Measurements from ENCODE around the gene PCDHGB1.

Gene PCDHGB1

DNA sequence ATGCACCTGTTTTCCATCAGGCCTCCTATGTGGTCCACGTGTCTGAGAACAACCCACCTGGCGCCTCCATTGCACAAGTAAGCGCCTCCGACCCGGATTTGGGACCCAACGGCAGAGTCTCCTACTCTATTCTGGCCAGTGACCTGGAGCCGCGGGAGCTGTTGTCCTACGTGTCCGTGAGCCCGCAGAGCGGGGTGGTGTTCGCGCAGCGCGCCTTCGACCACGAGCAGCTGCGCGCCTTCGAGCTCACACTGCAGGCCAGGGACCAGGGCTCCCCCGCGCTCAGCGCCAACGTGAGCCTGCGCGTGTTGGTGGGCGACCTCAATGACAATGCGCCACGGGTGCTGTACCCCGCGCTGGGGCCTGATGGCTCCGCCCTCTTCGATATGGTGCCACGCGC lies 1.7 kb downstream of the PCDHGB1 start:
- no peak overlapping the region for H2AK5ac ChIP-seq (ENCODE audit: low read length)
- H4K12ac ChIP-seq (ENCODE audit: low read depth, low read length), result no peak overlapping the region
- H2BK5ac ChIP-seq (ENCODE audit: low read depth, low read length, poor library complexity), result no peak overlapping the region
- no peak overlapping the region for H3K9ac ChIP-seq (ENCODE audit: low read length)
- no peak overlapping the region for H3K4me2 ChIP-seq (ENCODE audit: low read length)
- no peak overlapping the region for H4K91ac ChIP-seq (ENCODE audit: low read depth, low read length)
- H2BK120ac ChIP-seq (ENCODE audit: insufficient read depth, low read length, poor library complexity), result no peak overlapping the region
- WGBS (ENCODE audit: extremely low coverage, insufficient coverage, insufficient read length), result no CpG with 5 or more reads among the region's 36 CpGs
- no peak for DNase-seq
- H3K79me1 ChIP-seq (ENCODE audit: low read length), result no peaks in the 10 kb centered on the region
- H3K9me3 ChIP-seq (ENCODE audit: insufficient read depth, low read depth, low read length), result peaks cover 23% of the 10 kb centered on the region
- no peak overlapping the region for H4K8ac ChIP-seq (ENCODE audit: low read depth, low read length)
- H3K4me1 ChIP-seq (ENCODE audit: control insufficient read depth in 1 of 2, insufficient read depth in 2 of 2, low read length in 2 of 2), result no peaks in the 10 kb centered on the region
- peaks cover 0 to 4% of the 10 kb centered on the region in 2 experiments for H3K36me3 ChIP-seq (ENCODE audit: control insufficient read depth in 1 of 2, insufficient read depth in 2 of 2, low read length in 2 of 2)
- no peak overlapping the region for H3K4me3 ChIP-seq (ENCODE audit: low read depth, low read length)
- H3K79me2 ChIP-seq (ENCODE audit: control insufficient read depth, insufficient read depth, low read length, poor library complexity), result no peaks in the 10 kb centered on the region
- no peaks in the 10 kb centered on the region for H3K27me3 ChIP-seq (ENCODE audit: insufficient read depth, low read length)
- H3K27ac ChIP-seq (ENCODE audit: low read depth, low read length), result no peak overlapping the region
- no peak overlapping the region for H3K18ac ChIP-seq (ENCODE audit: low read length)
- no peak overlapping the region for H3K4ac ChIP-seq (ENCODE audit: low read depth, low read length)
- no peak overlapping the region for H3K23ac ChIP-seq (ENCODE audit: low read length)
- no peak overlapping the region for H3K14ac ChIP-seq (ENCODE audit: low read length)
- no peak overlapping the region for H2BK12ac ChIP-seq (ENCODE audit: low read length)
- no peak overlapping the region for H2AFZ ChIP-seq (ENCODE audit: insufficient read depth, low read length, poor library complexity)

DNA sequence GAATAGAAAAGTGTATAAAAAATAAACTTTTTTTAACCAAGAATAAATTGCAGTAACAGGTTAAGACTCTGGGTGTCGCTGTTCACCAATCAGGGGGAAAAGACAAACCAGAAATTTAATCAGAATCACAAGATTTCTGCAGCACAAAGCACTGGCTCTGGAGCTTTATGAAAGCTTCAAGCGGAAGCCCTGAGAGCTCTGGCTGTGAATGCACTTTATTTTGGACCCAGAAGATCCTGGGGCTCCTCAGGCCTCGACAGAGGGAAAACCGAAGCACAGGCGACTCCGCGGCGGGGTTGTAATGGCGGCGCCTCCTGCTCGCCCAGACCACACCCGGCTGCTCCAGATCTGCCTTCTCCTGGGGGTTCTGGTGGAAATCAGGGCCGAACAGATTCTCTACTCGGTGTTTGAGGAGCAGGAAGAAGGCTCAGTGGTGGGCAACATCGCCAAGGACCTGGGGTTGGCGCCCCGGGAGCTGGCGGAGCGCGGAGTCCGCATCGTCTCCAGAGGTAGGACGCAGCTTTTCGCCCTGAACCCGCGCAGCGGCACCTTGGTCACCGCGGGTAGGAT lies 5.1 kb downstream of the PCDHGB1 start, which contains the start of gene PCDHGA4:
PCDHGA4 (plus strand) TSS at position 122 of the 570 bp plus-strand sequence; CDS start at position 209, 87 bp downstream.
- H4K91ac ChIP-seq (ENCODE audit: low read depth, low read length), result no peak within 1 kb of the TSS
- H2AFZ ChIP-seq (ENCODE audit: insufficient read depth, low read length, poor library complexity), result no peak within 1 kb of the TSS
- no peak within 1 kb of the TSS for H3K27ac ChIP-seq (ENCODE audit: low read depth, low read length)
- H2BK5ac ChIP-seq (ENCODE audit: low read depth, low read length, poor library complexity), result no peak within 1 kb of the TSS
- H2AK5ac ChIP-seq (ENCODE audit: low read length), result no peak within 1 kb of the TSS
- no peaks in the 10 kb centered on the region for H3K27me3 ChIP-seq (ENCODE audit: insufficient read depth, low read length)
- H3K14ac ChIP-seq (ENCODE audit: low read length), result no peak within 1 kb of the TSS
- H3K4ac ChIP-seq (ENCODE audit: low read depth, low read length), result no peak within 1 kb of the TSS
- H3K4me3 ChIP-seq (ENCODE audit: low read depth, low read length), result no peak within 1 kb of the TSS
- H3K23ac ChIP-seq (ENCODE audit: low read length), result no peak within 1 kb of the TSS
- H3K4me2 ChIP-seq (ENCODE audit: low read length), result no peak within 1 kb of the TSS
- H4K8ac ChIP-seq (ENCODE audit: low read depth, low read length), result no peak within 1 kb of the TSS
- no peak within 1 kb of the TSS for H3K18ac ChIP-seq (ENCODE audit: low read length)
- no peaks in the 10 kb centered on the region for H3K79me1 ChIP-seq (ENCODE audit: low read length)
- no peak for DNase-seq
- WGBS (ENCODE audit: extremely low coverage, insufficient coverage, insufficient read length), result no CpG with 5 or more reads among the region's 29 CpGs
- H2BK120ac ChIP-seq (ENCODE audit: insufficient read depth, low read length, poor library complexity), result no peak within 1 kb of the TSS
- H3K36me3 ChIP-seq (ENCODE audit: control insufficient read depth in 1 of 2, insufficient read depth in 2 of 2, low read length in 2 of 2), result peaks cover 0 to 4% of the 10 kb centered on the region in 2 experiments
- H3K9me3 ChIP-seq (ENCODE audit: insufficient read depth, low read depth, low read length), result peaks cover 32% of the 10 kb centered on the region
- no peak within 1 kb of the TSS for H4K12ac ChIP-seq (ENCODE audit: low read depth, low read length)
- no peak within 1 kb of the TSS for H2BK12ac ChIP-seq (ENCODE audit: low read length)
- H3K4me1 ChIP-seq (ENCODE audit: control insufficient read depth in 1 of 2, insufficient read depth in 2 of 2, low read length in 2 of 2), result no peaks in the 10 kb centered on the region
- no peaks in the 10 kb centered on the region for H3K79me2 ChIP-seq (ENCODE audit: control insufficient read depth, insufficient read depth, low read length, poor library complexity)
- no peak within 1 kb of the TSS for H3K9ac ChIP-seq (ENCODE audit: low read length)

GRCh38 chr5:141355641-141356040 lies 5.7 kb downstream of the PCDHGB1 start:
- H3K18ac ChIP-seq (ENCODE audit: low read length), result no peak overlapping the region
- no peaks in the 10 kb centered on the region for H3K4me1 ChIP-seq (ENCODE audit: control insufficient read depth in 1 of 2, insufficient read depth in 2 of 2, low read length in 2 of 2)
- H2AK5ac ChIP-seq (ENCODE audit: low read length), result no peak overlapping the region
- H4K12ac ChIP-seq (ENCODE audit: low read depth, low read length), result no peak overlapping the region
- no peak overlapping the region for H2BK5ac ChIP-seq (ENCODE audit: low read depth, low read length, poor library complexity)
- H3K27ac ChIP-seq (ENCODE audit: low read depth, low read length), result no peak overlapping the region
- H3K79me2 ChIP-seq (ENCODE audit: control insufficient read depth, insufficient read depth, low read length, poor library complexity), result no peaks in the 10 kb centered on the region
- H3K4me3 ChIP-seq (ENCODE audit: low read depth, low read length), result no peak overlapping the region
- no CpG with 5 or more reads among the region's 24 CpGs for WGBS (ENCODE audit: extremely low coverage, insufficient coverage, insufficient read length)
- H3K4ac ChIP-seq (ENCODE audit: low read depth, low read length), result no peak overlapping the region
- H3K9me3 ChIP-seq (ENCODE audit: insufficient read depth, low read depth, low read length), result peaks cover 35% of the 10 kb centered on the region
- no peak overlapping the region for H3K9ac ChIP-seq (ENCODE audit: low read length)
- H3K36me3 ChIP-seq (ENCODE audit: control insufficient read depth in 1 of 2, insufficient read depth in 2 of 2, low read length in 2 of 2), result peaks cover 0 to 3% of the 10 kb centered on the region in 2 experiments
- H3K79me1 ChIP-seq (ENCODE audit: low read length), result no peaks in the 10 kb centered on the region
- no peak overlapping the region for H2BK12ac ChIP-seq (ENCODE audit: low read length)
- DNase-seq, result no peak
- no peak overlapping the region for H4K91ac ChIP-seq (ENCODE audit: low read depth, low read length)
- H3K14ac ChIP-seq (ENCODE audit: low read length), result no peak overlapping the region
- no peak overlapping the region for H3K4me2 ChIP-seq (ENCODE audit: low read length)
- H2AFZ ChIP-seq (ENCODE audit: insufficient read depth, low read length, poor library complexity), result no peak overlapping the region
- H2BK120ac ChIP-seq (ENCODE audit: insufficient read depth, low read length, poor library complexity), result no peak overlapping the region
- no peaks in the 10 kb centered on the region for H3K27me3 ChIP-seq (ENCODE audit: insufficient read depth, low read length)
- no peak overlapping the region for H4K8ac ChIP-seq (ENCODE audit: low read depth, low read length)
- no peak overlapping the region for H3K23ac ChIP-seq (ENCODE audit: low read length)

- H3K23ac ChIP-seq (ENCODE audit: low read length), result no peak overlapping the region
- H3K9me3 ChIP-seq (ENCODE audit: insufficient read depth, low read depth, low read length), result peaks cover 33% of the 10 kb centered on the region
- H4K8ac ChIP-seq (ENCODE audit: low read depth, low read length), result no peak overlapping the region
- peaks cover 0 to 3% of the 10 kb centered on the region in 2 experiments for H3K36me3 ChIP-seq (ENCODE audit: control insufficient read depth in 1 of 2, insufficient read depth in 2 of 2, low read length in 2 of 2)
- no peaks in the 10 kb centered on the region for H3K27me3 ChIP-seq (ENCODE audit: insufficient read depth, low read length)
- H2AK5ac ChIP-seq (ENCODE audit: low read length), result no peak overlapping the region
- no peak overlapping the region for H4K12ac ChIP-seq (ENCODE audit: low read depth, low read length)
- H3K4me3 ChIP-seq (ENCODE audit: low read depth, low read length), result no peak overlapping the region
- H3K18ac ChIP-seq (ENCODE audit: low read length), result no peak overlapping the region
- no peak overlapping the region for H3K9ac ChIP-seq (ENCODE audit: low read length)
- H3K79me2 ChIP-seq (ENCODE audit: control insufficient read depth, insufficient read depth, low read length, poor library complexity), result no peaks in the 10 kb centered on the region
- no peak overlapping the region for H4K91ac ChIP-seq (ENCODE audit: low read depth, low read length)
- no peak overlapping the region for H2AFZ ChIP-seq (ENCODE audit: insufficient read depth, low read length, poor library complexity)
- no peak overlapping the region for H3K4me2 ChIP-seq (ENCODE audit: low read length)
- DNase-seq, result no peak
- H3K27ac ChIP-seq (ENCODE audit: low read depth, low read length), result no peak overlapping the region
- H3K4me1 ChIP-seq (ENCODE audit: control insufficient read depth in 1 of 2, insufficient read depth in 2 of 2, low read length in 2 of 2), result no peaks in the 10 kb centered on the region
- no peaks in the 10 kb centered on the region for H3K79me1 ChIP-seq (ENCODE audit: low read length)
- no peak overlapping the region for H3K14ac ChIP-seq (ENCODE audit: low read length)
- no peak overlapping the region for H2BK5ac ChIP-seq (ENCODE audit: low read depth, low read length, poor library complexity)
- H2BK12ac ChIP-seq (ENCODE audit: low read length), result no peak overlapping the region
- WGBS (ENCODE audit: extremely low coverage, insufficient coverage, insufficient read length), result no CpG with 5 or more reads among the region's 5 CpGs
- H3K4ac ChIP-seq (ENCODE audit: low read depth, low read length), result no peak overlapping the region
- no peak overlapping the region for H2BK120ac ChIP-seq (ENCODE audit: insufficient read depth, low read length, poor library complexity)
Measured at GRCh38 chr5:141356133-141356532, 6.2 kb downstream of the PCDHGB1 start.
